Sigmoid colon (tissue), 7 donors: ENCODE data around the gene MRTO4. TPM values are rescaled to one million over a fixed set of nuclear protein-coding genes. Genes with fewer than 3 reads are reported as not detected.

ENCODE experiments used
- DNase-seq: peaks from one replicate; pipeline ENCODE4 v3.0.0-alpha.2; 2019
- H3K27ac ChIP-seq, 4 donors: fragments of 200-600 bp; sonication (generic); one replicate each; pipeline ENCODE4 v1.5.1; 2016 to 2019; ENCODE audit warnings: mild to moderate bottlenecking in 1 of 4
- H3K27me3 ChIP-seq, 3 donors: fragments of 200-600 bp; sonication (generic); one replicate each; pipeline ENCODE4 v1.5.1; 2019; ENCODE audit warnings: mild to moderate bottlenecking in 1 of 3
- H3K36me3 ChIP-seq, 4 donors: fragments of 200-600 bp; sonication (generic); one replicate each; pipeline ENCODE4 v1.5.1; 2016 to 2019
- H3K4me1 ChIP-seq, 4 donors: fragments of 200-600 bp; sonication (generic); one replicate each; pipeline ENCODE4 v1.5.1; 2017 to 2019
- H3K4me3 ChIP-seq, 4 donors: fragments of 200-600 bp; sonication (generic); one replicate each; pipeline ENCODE4 v1.5.1; 2017 to 2019; ENCODE audit warnings: mild to moderate bottlenecking in 2 of 4, moderate library complexity in 1 of 4
- H3K9me3 ChIP-seq, 4 donors: fragments of 200-600 bp in 3 of 4; sonication (generic) in 3 of 4; one replicate each; pipeline versions ENCODE4 v1.5.1 to v1.6.1; 2013 to 2019
- EP300 ChIP-seq, 4 donors: sonication (generic); formaldehyde crosslinking; IDR thresholded peaks; one replicate each; pipeline ENCODE4 v1.6.1; 2017; ENCODE audit warnings: antibody characterized with exemption in 4 of 4
- POLR2A ChIP-seq, 2 donors: fragments of 450-650 bp; IDR thresholded peaks; one replicate each; pipeline ENCODE4 v1.6.1; 2016; ENCODE audit warnings: antibody characterized with exemption in 2 of 2, mild to moderate bottlenecking in 2 of 2, moderate library complexity in 2 of 2
- POLR2AphosphoS5 ChIP-seq, 4 donors: sonication (generic); formaldehyde crosslinking; IDR thresholded peaks; one replicate each; pipeline ENCODE4 v1.6.1; 2017; ENCODE audit warnings: antibody characterized with exemption in 4 of 4
- WGBS, 2 donors: extraction: QIAGEN DNeasy Blood & Tissue Kit; methylation state at CpG; one replicate each; pipeline ENCODE4 v1.1.7; 2013; 5-methylcytosine and 5-hydroxymethylcytosine counted together
- intact Hi-C: fragments of 100-400 bp; cut with DNase I; formaldehyde crosslinking; loops from one replicate; pipeline ENCODE4 v1.15.1; 2023
- polyA plus RNA-seq, 3 donors: library from polyadenylated mRNA; stranded (reverse); fragments of 200-250 nt; gene quantifications; one replicate each; pipeline ENCODE4 v1.2.3, GENCODE V29; 2013
- total RNA-seq, 4 donors: library from RNA; depleted of rRNA; stranded (reverse); fragments of >200 nt; gene quantifications; one replicate each; pipeline ENCODE4 v1.1.0, GENCODE V29; 2016
- TF ChIP-seq, protein P1 (sequence below), 4 experiments: fragments of 450-650 bp in 3 of 4; fragments of 200-600 bp in 1 of 4; IDR thresholded peaks; one replicate each; pipeline ENCODE4 v1.5.1; 2016 to 2019; ENCODE audit warnings: antibody characterized with exemption in 4 of 4, mild to moderate bottlenecking in 3 of 4, moderate library complexity in 2 of 4
- donor health status: healthy with polysubstance abuse.
- donor health status: Bipolar disorder and iron deficiency.
- donor health status: healthy.

MRTO4 gene
- total RNA-seq (10 to 100 TPM; 10.8 to 21.3 (median 15.3) TPM), polyA plus RNA-seq (10 to 100 TPM; 10.8 to 44.1 (median 13.2) TPM)

DNA sequence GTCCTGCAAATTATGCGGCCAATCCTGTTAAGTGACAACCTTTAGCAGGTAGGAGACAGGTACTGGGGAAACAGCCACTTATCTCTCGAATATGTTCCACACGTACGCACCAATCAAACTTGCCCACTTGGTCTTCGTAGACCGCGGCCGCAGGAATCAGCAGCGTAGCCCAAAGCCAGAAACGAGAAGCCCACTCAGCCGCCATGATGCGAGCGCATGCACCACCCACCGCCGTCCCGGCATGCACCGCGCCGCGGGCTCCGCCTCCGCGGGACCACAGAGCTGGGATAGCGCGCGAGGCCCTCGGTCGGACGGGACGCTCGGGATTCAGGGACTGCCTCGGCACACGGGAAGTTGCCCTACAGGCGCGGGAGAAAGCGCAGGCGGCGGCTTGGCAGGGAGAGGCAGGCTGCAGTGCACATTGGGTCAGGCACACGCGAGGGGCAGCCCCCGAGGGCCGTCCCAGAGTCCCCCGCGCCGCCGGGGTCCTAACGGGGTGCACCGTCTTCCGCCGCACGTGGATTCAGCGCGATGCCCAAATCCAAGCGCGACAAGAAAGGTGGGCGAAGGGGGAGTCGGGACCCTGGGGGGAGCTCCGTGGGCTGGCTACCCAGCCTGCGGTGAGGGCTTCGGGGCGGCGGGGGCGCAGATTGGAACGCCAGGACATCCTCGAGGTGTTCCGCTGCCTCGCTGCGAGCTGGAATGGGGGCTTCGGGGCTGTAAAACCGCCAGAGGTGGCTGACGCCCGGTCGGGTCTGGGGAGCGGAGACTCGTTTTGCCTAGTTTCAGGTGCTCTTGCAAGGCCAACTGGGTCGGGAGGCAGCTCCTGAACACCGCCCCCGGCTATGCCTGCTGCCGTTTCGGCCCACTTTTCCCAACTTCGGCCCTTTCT, at the start of gene MRTO4, which contains the start of gene EMC1:
Gene MRTO4, plus strand, starts transcription at position 501 of the 892 bp plus-strand sequence. Its CDS starts 31 bp downstream, at position 532.
Gene EMC1, minus strand, starts transcription at position 220 of the 892 bp plus-strand sequence. Its CDS starts 15 bp downstream, at position 205.
- TF ChIP-seq POLR2AphosphoS5 (IDR thresholded peaks at IDR 0.05) (peak; percentile 56 to 79 (median 71)), EP300 (IDR thresholded peaks at IDR 0.05) (no peak)
- TF ChIP-seq, protein P1, sequence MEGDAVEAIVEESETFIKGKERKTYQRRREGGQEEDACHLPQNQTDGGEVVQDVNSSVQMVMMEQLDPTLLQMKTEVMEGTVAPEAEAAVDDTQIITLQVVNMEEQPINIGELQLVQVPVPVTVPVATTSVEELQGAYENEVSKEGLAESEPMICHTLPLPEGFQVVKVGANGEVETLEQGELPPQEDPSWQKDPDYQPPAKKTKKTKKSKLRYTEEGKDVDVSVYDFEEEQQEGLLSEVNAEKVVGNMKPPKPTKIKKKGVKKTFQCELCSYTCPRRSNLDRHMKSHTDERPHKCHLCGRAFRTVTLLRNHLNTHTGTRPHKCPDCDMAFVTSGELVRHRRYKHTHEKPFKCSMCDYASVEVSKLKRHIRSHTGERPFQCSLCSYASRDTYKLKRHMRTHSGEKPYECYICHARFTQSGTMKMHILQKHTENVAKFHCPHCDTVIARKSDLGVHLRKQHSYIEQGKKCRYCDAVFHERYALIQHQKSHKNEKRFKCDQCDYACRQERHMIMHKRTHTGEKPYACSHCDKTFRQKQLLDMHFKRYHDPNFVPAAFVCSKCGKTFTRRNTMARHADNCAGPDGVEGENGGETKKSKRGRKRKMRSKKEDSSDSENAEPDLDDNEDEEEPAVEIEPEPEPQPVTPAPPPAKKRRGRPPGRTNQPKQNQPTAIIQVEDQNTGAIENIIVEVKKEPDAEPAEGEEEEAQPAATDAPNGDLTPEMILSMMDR (IDR thresholded peaks at IDR 0.05) = no peak
- intact Hi-C loops = loop anchor here (2.0 to 5.0 kb wide), 2 partner anchors 59 to 396 kb away; no protein-coding TSS in a partner anchor
- no peaks in the 10 kb centered on the region for H3K27me3 ChIP-seq

DNA sequence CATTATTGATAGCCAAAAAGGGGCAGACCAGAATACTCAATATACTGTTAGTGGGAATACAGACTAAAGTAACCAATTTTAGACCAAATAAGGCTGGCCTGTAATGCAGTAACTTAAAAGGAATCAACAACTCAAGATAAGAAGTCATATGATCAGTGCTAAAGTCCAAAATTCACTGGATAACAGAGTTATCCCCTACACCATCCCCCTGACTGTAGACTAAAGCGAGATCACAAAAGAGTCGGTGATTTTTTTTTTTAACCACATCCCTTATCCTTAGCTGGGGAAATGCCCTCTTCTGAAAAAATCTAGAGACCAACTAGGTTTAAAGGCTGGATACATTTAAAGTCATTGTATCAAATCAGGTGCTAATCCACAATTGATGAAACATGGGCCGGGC, 49.2 kb upstream of the MRTO4 start:
- no peaks in the 10 kb centered on the region for H3K27me3 ChIP-seq
- DNase-seq = no peak
- H3K36me3 ChIP-seq = peaks cover 15 to 33% (median 25%) of the 10 kb centered on the region in 4 donors
- TF ChIP-seq EP300 (IDR thresholded peaks at IDR 0.05) (no peak), POLR2A (IDR thresholded peaks at IDR 0.05) (no peak), POLR2AphosphoS5 (IDR thresholded peaks at IDR 0.05) (no peak)
- TF ChIP-seq, protein P1 (IDR thresholded peaks at IDR 0.05) = no peak
- 42 to 62% methylated on average over 3 of the region's 3 CpGs for WGBS, 2 donors
- no peak overlapping the region for H3K4me3 ChIP-seq
- no peaks in the 10 kb centered on the region for H3K9me3 ChIP-seq
- peaks cover 0 to 62% (median 49%) of the 10 kb centered on the region in 4 donors for H3K4me1 ChIP-seq
- intact Hi-C loops = loop anchor here (10.0 kb wide), 1 partner anchor 982 kb away; the partner anchor contains the start of genes PLA2G2C and UBXN10
- no peak overlapping the region for H3K27ac ChIP-seq

More for the DNA sequence above, at the start of gene MRTO4, which contains the start of gene EMC1:
- peak within 1 kb of the TSS; percentile 91 to 97 (median 92) for H3K27ac ChIP-seq
- peaks cover 0 to 41% (median 35%) of the 10 kb centered on the region in 4 donors for H3K4me1 ChIP-seq
- peak within 1 kb of the TSS; percentile 76 to 91 (median 87) for H3K4me3 ChIP-seq
- H3K9me3 ChIP-seq = no peaks in the 10 kb centered on the region
- WGBS, 2 donors = 0% methylated on average over 81 of the region's 81 CpGs
- peak; percentile 85 for DNase-seq
- H3K36me3 ChIP-seq = peaks cover 0 to 18% (median 6%) of the 10 kb centered on the region in 4 donors

GRCh38 chr1:19203440-19203839, 48.2 kb upstream of the MRTO4 start:
- H3K27ac ChIP-seq = peak overlapping the region in 3 of 4 donors; percentile 51 to 98 (median 58)

DNA sequence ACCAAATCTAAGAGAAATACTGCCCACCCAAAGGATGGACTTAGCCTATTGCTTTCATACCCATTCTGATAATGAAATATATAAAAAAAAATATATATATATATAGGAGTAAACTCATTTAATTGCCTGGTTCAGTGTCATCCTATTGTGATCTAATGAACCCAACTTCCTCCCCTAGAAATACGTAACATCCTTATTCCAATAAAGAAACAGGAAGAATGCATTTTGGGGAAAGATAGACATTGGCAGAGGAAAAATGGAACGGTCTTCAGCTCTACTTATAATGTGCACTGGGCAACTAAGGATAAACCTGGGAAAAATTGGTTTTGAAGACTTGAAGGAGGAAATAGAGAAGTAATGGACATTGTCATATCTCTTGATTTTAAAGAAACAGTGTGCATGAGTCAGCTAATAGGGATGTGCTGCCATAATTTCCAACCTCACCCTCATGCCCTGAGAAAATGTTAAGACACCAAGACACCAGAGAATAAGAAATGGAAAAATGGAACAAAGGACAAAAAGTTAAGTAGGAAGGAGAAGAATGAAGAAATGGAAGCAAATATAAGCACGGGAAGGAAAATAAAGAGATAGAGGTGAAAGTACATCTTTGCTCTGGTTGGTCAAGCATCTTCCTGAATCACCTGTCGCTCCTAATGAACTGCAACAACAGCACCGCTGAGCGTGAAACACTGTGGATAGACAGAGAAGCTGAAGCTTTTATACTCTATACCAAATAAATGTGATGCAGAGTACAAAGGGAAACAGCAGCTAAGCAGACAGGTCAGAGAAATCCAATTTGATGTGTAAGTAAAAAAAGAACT, 46.9 kb upstream of the MRTO4 start:
- Histone ChIP-seq H3K4me1 (peaks cover 0 to 81% (median 68%) of the 10 kb centered on the region in 4 donors), H3K27ac (peak overlapping the region in 3 of 4 donors; percentile 10 to 98 (median 19)), H3K36me3 (peaks cover 0 to 11% (median 5%) of the 10 kb centered on the region in 4 donors), H3K4me3 (no peak overlapping the region), H3K9me3 (no peaks in the 10 kb centered on the region), H3K27me3 (no peaks in the 10 kb centered on the region)
- DNase-seq = no peak
- 89 to 91% methylated on average over 6 of the region's 6 CpGs for WGBS, 2 donors
- intact Hi-C loops = loop anchor here (10.0 kb wide), 1 partner anchor 980 kb away; the partner anchor contains the start of genes PLA2G2C and UBXN10
- TF ChIP-seq POLR2A (IDR thresholded peaks at IDR 0.05) (no peak), POLR2AphosphoS5 (IDR thresholded peaks at IDR 0.05) (no peak), EP300 (IDR thresholded peaks at IDR 0.05) (no peak)
- TF ChIP-seq, protein P1 (IDR thresholded peaks at IDR 0.05) = no peak

More at GRCh38 chr1:19203440-19203839, 48.2 kb upstream of the MRTO4 start:
- Histone ChIP-seq H3K4me1 (peaks cover 0 to 72% (median 60%) of the 10 kb centered on the region in 4 donors), H3K27me3 (no peaks in the 10 kb centered on the region), H3K4me3 (no peak overlapping the region), H3K36me3 (peaks cover 6 to 23% (median 15%) of the 10 kb centered on the region in 4 donors), H3K9me3 (no peaks in the 10 kb centered on the region)
- 73 to 84% methylated on average over 2 of the region's 2 CpGs for WGBS, 2 donors
- DNase-seq = peak; percentile 63
- intact Hi-C loops = loop anchor here (10.0 kb wide), 1 partner anchor 981 kb away; the partner anchor contains the start of genes PLA2G2C and UBXN10
- peak in 3 of 4 donors; percentile 36 to 61 (median 52) for TF ChIP-seq POLR2AphosphoS5 (IDR thresholded peaks at IDR 0.05)
- TF ChIP-seq POLR2A (IDR thresholded peaks at IDR 0.05) = no peak
